LNCaP clone FGC (cell line): ENCODE results near the gene WDR3.
"Not testable (repeated sequence)": the region's sequence is repeated elsewhere in the genome, so short reads cannot be mapped to it uniquely, and the experiment has no call there.

Experiments
- DNase-seq: peaks from one replicate; pipeline ENCODE4 v3.0.0-alpha.2; 2011; ENCODE audit warnings: low read depth
- H3K4me3 ChIP-seq: 2 replicates; pipeline ENCODE4 v1.5.1; 2011; ENCODE audit warnings: mild to moderate bottlenecking, low read depth, low read length, control low read depth
- TF ChIP-seq, protein P1 (sequence below): IDR thresholded peaks from 2 replicates; pipeline ENCODE4 v1.5.1; 2012; ENCODE audit warnings: mild to moderate bottlenecking; ENCODE audit not compliant: control insufficient read depth, insufficient read depth; ENCODE audit errors: extremely low read depth

The WDR3 gene

GRCh38 chr1:117919376-117919775 is 10.2 kb upstream of the WDR3 start:
- no peak for DNase-seq
- TF ChIP-seq, protein P1, sequence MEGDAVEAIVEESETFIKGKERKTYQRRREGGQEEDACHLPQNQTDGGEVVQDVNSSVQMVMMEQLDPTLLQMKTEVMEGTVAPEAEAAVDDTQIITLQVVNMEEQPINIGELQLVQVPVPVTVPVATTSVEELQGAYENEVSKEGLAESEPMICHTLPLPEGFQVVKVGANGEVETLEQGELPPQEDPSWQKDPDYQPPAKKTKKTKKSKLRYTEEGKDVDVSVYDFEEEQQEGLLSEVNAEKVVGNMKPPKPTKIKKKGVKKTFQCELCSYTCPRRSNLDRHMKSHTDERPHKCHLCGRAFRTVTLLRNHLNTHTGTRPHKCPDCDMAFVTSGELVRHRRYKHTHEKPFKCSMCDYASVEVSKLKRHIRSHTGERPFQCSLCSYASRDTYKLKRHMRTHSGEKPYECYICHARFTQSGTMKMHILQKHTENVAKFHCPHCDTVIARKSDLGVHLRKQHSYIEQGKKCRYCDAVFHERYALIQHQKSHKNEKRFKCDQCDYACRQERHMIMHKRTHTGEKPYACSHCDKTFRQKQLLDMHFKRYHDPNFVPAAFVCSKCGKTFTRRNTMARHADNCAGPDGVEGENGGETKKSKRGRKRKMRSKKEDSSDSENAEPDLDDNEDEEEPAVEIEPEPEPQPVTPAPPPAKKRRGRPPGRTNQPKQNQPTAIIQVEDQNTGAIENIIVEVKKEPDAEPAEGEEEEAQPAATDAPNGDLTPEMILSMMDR = no peak
- no peak overlapping the region for H3K4me3 ChIP-seq

GRCh38 chr1:117921991-117922390 is 7.5 kb upstream of the WDR3 start:
- TF ChIP-seq, protein P1 = no peak
- DNase-seq = no peak
- no peak overlapping the region for H3K4me3 ChIP-seq

DNA sequence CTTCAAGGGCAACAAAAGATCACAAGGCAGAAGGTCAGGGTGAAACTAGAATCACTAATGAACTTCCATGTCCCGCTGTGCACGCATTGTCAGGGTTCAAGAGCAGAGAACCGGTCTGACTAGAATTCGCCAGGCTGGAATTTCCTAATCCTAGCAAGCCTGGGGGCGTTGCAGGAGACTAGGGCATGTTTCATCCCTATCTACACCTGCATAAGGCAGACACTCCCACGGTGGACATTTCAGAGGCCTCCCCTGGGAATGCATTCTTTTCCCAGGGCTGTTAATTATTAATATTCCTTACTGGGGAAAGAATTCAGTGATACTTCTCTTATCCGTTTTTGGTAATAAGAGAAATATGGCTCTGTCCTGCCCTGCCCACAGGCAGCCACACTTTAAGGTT is 6.8 kb upstream of the WDR3 start:
- not testable (repeated sequence) for DNase-seq, H3K4me3 ChIP-seq

- TF ChIP-seq, protein P1 = no peak
- H3K4me3 ChIP-seq = no peak overlapping the region
- no peak for DNase-seq
These were observed 3.6 kb upstream of the WDR3 start for GRCh38 chr1:117925981-117926380.

DNA sequence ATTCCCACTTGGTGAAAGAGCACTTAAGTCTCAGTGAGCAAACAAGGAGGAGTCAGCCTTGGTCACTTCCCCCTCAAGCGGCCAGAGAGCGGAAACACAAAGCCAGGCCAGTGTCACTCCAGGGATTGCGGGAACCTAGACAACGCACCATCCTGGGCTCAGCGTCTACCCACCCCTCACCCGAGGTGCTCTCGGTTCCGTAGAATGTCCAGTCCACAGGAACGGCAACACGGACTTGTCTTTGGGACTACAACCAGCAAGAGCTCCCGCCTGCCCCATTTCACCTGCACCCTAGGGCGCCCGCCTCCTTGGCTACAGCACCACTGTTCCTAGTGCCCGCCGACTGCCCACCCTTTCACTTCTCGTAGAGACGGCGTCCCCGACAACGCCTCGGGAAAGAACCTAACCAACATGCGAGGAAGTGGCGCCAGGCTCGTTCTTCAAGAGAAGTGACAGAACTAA is 627 bp upstream of the WDR3 start:
- DNase-seq = peak; percentile 23
- peak overlapping the region; percentile 99 for H3K4me3 ChIP-seq
- TF ChIP-seq, protein P1 = peak; percentile 40

DNA sequence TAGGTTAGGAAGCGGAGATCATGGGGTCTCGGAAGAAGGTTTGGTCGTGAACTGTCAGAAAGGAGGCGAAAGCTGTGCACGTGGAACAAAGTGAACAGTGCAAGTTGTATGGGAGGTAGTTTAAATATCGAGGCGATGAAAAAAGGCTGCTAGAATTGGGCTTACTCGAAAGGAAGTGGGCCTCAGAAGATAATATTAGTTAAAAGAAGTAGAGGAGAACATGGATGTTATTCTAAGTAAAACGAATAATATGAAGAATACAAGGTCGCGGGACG is 571 bp downstream of the WDR3 start:
- no peak for DNase-seq
- TF ChIP-seq, protein P1 = no peak
- H3K4me3 ChIP-seq = peak overlapping the region; percentile 99

- peak overlapping the region; percentile 99 for H3K4me3 ChIP-seq
- DNase-seq = no peak
- TF ChIP-seq, protein P1 = no peak
These were observed 945 bp downstream of the WDR3 start for GRCh38 chr1:117930484-117930883.

DNA sequence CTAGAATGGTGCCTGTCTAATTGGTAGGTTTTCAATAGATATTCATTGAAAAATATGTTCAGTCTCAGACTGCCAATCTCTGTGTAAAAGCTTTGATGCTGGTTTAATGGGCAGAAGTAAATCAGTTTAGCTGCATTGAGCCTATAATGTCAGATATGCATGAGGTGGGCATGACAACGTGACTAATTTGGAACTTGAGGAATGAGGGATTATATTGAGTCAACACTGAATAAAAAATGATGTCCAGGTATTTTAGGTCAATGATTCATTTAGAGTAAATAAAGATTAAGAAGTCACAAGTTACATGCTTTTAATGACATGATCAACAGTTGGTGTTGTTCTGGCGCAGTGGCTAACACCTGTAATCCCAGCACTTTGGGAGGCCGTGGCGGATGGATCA is 3.0 kb downstream of the WDR3 start:
- DNase-seq = no peak
- no peak overlapping the region for H3K4me3 ChIP-seq
- TF ChIP-seq, protein P1 = no peak
